HG03108 (cell line): ENCODE data around the gene SNX30.
"Not testable (repeated sequence)": the region's sequence is repeated elsewhere in the genome, so short reads cannot be mapped to it uniquely, and the experiment has no call there.

Experiments
- ATAC-seq: cut with Tn5 transposase; IDR thresholded peaks from one replicate; pipeline ENCODE4 v1.9.1; 2021; ENCODE audit warnings: moderate library complexity; ENCODE audit not compliant: unreplicated experiment

The SNX30 gene

GRCh38 chr9:112750016-112750763, at the start of gene SNX30:
Gene SNX30, plus strand, starts transcription at chr9:112750760. Its CDS starts 242 bp downstream, at chr9:112751002.
- peak; percentile 76 for ATAC-seq

DNA sequence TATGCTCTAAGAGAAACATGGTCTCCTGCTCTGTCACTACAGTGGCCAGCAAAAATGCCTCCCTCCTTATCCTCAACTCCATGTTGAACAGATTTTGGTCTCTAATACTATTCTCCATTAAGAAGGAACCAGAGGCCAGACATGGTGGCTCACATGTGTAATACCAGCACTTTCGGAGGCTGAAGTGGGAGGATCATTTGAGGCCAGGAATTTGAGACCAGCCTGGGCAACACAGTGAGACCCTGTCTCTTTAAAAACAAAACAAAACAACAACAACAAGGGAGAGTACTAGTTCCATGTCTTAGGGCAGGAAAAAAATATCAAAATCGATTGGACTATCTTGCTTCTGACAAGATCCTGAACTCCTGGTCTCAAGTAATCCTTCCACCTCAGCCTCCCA, 47.3 kb upstream of the SNX30 start:
- no peak for ATAC-seq

- ATAC-seq = no peak
Observed at GRCh38 chr9:112705768-112706427, 44.7 kb upstream of the SNX30 start.

GRCh38 chr9:112711050-112711689, 39.4 kb upstream of the SNX30 start:
- no peak for ATAC-seq

GRCh38 chr9:112712678-112713077, 37.9 kb upstream of the SNX30 start:
- ATAC-seq = no peak

DNA sequence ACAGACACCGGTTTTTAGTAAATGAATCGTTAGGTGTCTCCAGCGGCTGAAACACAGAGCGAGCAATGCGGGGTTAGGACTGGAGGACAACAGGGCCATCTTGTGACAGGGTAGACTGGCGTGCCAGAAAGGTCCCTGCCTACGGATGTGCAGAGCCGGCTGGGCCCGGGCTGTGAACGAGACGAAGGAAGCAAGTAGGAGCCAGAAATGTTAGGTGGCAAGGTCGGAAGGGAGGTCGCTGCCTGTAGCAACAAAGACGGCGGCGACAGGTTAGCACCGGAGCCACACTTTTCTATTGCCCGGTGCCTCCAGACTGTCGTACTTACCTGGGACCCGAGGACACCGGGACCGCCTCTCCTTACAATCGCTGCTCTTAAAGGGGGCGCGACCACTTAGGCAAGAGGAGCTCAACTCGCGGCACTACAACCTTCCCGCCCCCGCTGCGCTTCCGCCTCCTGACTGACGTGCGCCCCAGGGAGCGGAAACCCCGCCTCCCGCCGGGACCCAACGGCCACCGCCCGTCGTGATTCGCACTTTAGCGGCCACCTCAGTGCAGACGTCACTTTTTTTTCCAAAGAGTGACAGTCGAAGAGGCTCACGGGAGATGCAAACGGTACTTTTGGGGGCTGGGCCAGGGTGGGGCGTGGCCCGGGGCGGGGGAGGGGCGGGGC, 32.8 kb upstream of the SNX30 start, which contains the start of gene INIP:
INIP (minus strand) TSS at position 457 of the 671 bp plus-strand sequence. CDS start 1,632 bp downstream, outside the sequence.
- peak; percentile 88 for ATAC-seq

- no peak for ATAC-seq
Observed at GRCh38 chr9:112719241-112719691, 31.3 kb upstream of the SNX30 start.

DNA sequence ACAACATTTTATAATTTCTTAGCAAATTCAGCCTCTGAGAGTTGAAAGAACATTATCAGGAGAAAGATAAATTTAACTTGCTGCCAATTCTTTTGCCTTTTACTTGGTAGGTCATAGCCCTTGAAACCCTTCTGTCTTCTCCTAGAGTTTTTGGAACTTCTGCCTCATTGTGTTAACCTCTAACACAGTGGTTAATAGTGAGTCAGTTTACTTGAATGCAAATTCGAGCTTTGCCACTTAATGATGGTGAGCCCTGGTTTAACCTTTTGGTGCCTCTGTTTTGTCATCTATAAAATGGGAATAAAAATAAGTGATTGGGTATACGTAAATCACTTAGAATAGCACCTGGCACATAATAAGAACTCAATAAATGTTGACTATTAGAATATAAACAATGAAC, 30.9 kb upstream of the SNX30 start:
- no peak for ATAC-seq

DNA sequence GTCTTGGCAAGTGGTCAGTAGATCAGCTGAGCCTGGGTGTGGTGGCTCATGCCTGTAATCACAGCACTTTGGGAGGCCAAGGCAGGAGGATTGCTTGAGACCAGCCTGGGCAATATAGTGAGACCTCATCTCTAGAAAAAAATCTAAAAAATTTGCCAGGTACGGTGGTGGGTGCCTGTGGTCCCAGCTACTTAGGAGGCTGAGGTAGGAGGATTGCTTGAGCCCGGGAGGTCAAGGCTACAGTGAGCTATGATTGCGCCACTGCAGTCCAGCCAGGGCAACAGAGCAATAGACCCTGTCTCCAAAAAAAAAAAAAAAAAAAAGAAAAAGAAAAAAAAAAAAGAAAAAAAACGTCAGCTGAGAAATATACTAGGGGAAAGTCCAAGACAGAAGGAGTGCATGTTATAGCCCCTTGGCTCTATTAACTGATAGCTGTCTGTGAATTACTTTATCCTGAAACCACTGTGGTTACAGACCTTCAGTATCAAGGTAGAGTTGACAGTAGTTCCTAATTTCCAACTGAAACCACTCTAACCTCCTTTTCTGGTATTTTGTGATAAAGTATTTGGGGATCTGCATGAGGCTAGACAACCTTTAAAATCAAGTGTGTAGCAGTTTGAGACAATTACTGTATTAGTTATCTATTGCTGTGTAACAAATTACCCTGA, 30.3 kb upstream of the SNX30 start:
- no peak for ATAC-seq

DNA sequence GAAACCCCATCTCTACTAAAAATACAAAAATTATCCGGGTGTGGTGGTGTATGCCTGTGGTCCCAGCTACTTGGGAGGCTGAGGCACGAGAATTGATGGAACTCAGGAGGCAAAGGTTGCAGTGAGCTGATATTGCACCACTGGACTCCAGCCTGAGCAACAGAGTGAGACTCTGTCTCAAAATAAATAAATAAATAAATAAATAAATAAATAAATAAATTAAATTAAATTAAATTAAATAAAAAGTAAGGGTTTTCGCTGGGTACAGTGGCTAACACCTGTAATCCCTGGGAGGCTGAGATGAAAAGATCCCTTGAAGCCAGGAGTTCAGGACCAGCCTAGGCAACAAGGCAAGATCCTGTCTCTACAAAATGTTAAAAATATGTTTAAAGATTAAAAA, 27.8 kb upstream of the SNX30 start:
- ATAC-seq = not testable (repeated sequence)

GRCh38 chr9:112725961-112726360, 24.6 kb upstream of the SNX30 start:
- no peak for ATAC-seq

- ATAC-seq = no peak
Observed at GRCh38 chr9:112726428-112726827, 24.1 kb upstream of the SNX30 start.

DNA sequence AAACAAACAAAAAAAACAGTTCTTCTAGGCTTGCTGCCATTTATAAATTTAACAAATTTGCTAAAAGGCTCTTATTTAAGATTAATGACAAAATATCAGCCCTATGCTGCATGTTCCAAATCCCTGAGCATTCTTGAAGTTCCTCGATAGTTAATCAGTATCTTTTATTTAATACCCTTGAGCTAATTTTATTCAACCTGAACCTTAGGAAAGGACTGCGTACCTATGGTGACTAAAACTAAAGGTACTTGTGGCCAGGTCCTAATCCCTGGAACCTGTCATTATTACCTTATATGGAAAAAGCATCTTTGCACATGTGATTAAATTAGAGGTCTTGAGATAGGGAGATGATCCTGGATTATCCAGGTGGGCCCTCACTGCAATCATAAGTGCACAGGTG, 22.2 kb upstream of the SNX30 start:
- no peak for ATAC-seq

DNA sequence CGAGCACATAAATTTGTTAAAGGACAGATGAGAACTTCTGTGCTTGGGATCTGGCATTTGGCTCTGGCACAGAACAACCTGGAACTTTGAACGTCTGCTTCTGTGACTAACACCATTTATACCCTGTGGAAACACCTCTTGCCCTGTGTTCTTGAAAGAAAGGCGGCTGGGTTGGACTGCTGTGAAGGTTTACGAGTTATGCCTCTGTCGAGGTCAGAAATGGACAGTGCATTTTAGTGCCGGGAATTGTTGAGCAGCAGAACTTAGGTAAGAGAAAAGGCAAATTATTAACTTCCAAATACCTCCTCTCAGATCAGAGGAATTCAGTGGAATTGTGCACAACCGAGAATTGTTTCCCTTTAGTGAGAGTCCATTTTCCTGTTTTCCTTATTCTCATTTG, 18.6 kb upstream of the SNX30 start:
- ATAC-seq = no peak

DNA sequence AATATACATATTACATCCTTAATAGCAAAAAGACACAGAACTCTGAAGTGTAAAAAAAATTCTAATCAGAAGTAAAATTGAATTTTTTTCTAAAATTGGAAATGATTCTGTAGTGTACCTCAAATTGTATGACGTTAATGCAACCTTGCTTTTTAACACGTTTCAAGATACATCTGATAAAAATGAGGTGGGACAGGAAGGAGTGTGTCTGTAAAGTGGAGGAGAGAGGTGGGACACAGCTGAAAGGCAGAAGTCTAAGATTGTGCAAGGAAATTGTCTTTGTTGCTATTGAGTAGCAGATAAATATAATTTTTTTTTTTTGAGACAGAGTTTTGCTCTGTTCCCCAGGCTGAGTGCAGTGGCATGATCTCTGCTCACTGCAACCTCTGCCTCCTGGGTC, 15.7 kb upstream of the SNX30 start:
- ATAC-seq = no peak

DNA sequence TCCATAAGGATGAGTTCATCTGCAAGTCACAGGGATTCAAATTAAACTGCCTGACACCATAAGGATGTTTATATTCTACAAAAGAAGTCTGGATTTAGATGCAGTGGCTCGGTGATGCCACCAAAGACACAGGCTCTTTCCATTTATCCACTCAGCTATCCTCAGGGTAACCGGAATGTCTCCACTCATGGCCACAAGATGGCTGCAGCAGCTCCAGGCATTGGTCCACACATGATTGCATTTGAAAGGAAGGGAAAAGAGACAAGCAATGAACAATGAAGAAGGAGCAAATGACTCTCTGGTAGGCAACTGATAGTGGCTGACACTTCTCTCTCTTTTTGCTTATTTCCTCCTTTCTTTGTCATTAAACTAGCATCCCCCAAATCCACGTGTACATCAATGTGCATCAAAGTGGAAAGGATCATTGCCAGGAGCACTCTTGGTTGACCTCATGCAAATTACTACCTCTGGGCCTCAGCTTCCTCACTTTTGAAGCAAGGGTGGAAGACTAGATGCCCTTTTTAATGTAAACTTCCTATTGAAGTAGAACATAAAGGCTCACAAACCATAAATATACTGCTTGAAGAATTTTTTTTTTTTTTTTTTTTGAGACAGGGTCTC, 7.2 kb upstream of the SNX30 start:
- ATAC-seq = no peak

- ATAC-seq = no peak
Observed at GRCh38 chr9:112744177-112744576, 6.4 kb upstream of the SNX30 start.

GRCh38 chr9:112747094-112747493, 3.5 kb upstream of the SNX30 start:
- ATAC-seq = no peak

DNA sequence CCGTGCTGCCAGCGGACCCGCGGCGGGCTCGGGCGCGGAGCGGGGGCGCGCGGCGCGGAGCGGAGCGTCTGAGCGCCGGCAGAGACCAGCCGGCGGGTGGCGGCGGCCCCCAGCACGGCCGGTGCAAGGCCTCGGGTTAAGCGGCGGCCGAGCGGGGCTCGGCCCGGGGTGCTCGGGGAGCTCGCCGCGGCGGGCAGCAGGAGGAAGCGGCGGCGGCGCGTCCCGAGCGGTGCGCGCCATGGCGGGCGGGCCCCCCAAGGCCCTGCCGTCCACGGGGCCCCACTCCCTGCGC, 150 bp downstream of the SNX30 start:
- no peak for ATAC-seq

- ATAC-seq = peak; percentile 26
Observed at GRCh38 chr9:112751056-112751795, 666 bp downstream of the SNX30 start.
